Loucy (cell line): ENCODE results near the gene CELF3.

Experiments
- H2AFZ ChIP-seq: fragments of 200-600 bp; sonication (generic); 2 replicates; pipeline ENCODE4 v1.6.0; 2016; ENCODE audit warnings: antibody characterized with exemption, mild to moderate bottlenecking, low read length, moderate library complexity
- H3F3A ChIP-seq: fragments of 200-600 bp; 2 replicates; pipeline ENCODE4 v1.6.0; 2016; ENCODE audit warnings: antibody characterized with exemption, low read depth, mild to moderate bottlenecking
- H3K27me3 ChIP-seq: fragments of 200-600 bp; sonication (generic); 2 replicates; pipeline ENCODE4 v1.6.1; 2014; ENCODE audit warnings: low read length, mild to moderate bottlenecking; ENCODE audit not compliant: insufficient read depth, poor library complexity, severe bottlenecking
- H3K36me3 ChIP-seq: fragments of 200-600 bp; sonication (generic); 2 replicates; pipeline ENCODE4 v1.6.1; 2016; ENCODE audit warnings: low read length; ENCODE audit not compliant: insufficient read depth
- H3K4me1 ChIP-seq: fragments of 200-600 bp; sonication (generic); 2 replicates; pipeline ENCODE4 v1.5.1; 2014; ENCODE audit warnings: low read length, mild to moderate bottlenecking; ENCODE audit not compliant: insufficient read depth, poor library complexity, severe bottlenecking
- H3K4me2 ChIP-seq: fragments of 200-600 bp; sonication (generic); 2 replicates; pipeline ENCODE4 v1.6.0; 2014; ENCODE audit warnings: antibody characterized with exemption, low read length, low read depth, mild to moderate bottlenecking; ENCODE audit not compliant: poor library complexity, severe bottlenecking
- H3K4me3 ChIP-seq: fragments of 200-600 bp; sonication (generic); 2 replicates; pipeline ENCODE4 v1.5.1; 2014; ENCODE audit warnings: low read length, mild to moderate bottlenecking, mixed read lengths; ENCODE audit not compliant: poor library complexity, severe bottlenecking
- H3K79me2 ChIP-seq: fragments of 200-600 bp; sonication (generic); 2 replicates; pipeline ENCODE4 v1.6.1; 2014; ENCODE audit warnings: low read length; ENCODE audit not compliant: insufficient read depth
- H3K9ac ChIP-seq: fragments of 200-600 bp; sonication (generic); 2 replicates; pipeline ENCODE4 v1.6.0; 2014; ENCODE audit warnings: mild to moderate bottlenecking, low read depth, low read length, moderate library complexity; ENCODE audit not compliant: poor library complexity, severe bottlenecking
- H3K9me2 ChIP-seq: fragments of 200-600 bp; sonication (generic); replicated peaks from 2 replicates; pipeline ENCODE4 v1.6.1; 2016; ENCODE audit warnings: low read depth, low read length, mixed read lengths
- H3K9me3 ChIP-seq: fragments of 200-600 bp; sonication (generic); 2 replicates; pipeline ENCODE4 v1.6.1; 2014; ENCODE audit warnings: mild to moderate bottlenecking, antibody characterized with exemption, low read length, low read depth; ENCODE audit not compliant: insufficient read depth
- H4K20me1 ChIP-seq: fragments of 200-600 bp; sonication (generic); 2 replicates; pipeline ENCODE4 v1.6.0; 2014; ENCODE audit warnings: antibody characterized with exemption, low read length, mild to moderate bottlenecking; ENCODE audit not compliant: insufficient read depth, poor library complexity, severe bottlenecking
- CTCF ChIP-seq: fragments of 200-600 bp; sonication (generic); conservative IDR thresholded peaks from 2 replicates; pipeline ENCODE4 v1.5.1; 2014; ENCODE audit warnings: mild to moderate bottlenecking, antibody characterized with exemption, low read length
- EZH2phosphoT487 ChIP-seq: fragments of 200-600 bp; IDR thresholded peaks from 2 replicates; pipeline ENCODE4 v1.6.1; 2018; ENCODE audit warnings: antibody characterized with exemption, mild to moderate bottlenecking, moderate library complexity, borderline replicate concordance

Gene CELF3

DNA sequence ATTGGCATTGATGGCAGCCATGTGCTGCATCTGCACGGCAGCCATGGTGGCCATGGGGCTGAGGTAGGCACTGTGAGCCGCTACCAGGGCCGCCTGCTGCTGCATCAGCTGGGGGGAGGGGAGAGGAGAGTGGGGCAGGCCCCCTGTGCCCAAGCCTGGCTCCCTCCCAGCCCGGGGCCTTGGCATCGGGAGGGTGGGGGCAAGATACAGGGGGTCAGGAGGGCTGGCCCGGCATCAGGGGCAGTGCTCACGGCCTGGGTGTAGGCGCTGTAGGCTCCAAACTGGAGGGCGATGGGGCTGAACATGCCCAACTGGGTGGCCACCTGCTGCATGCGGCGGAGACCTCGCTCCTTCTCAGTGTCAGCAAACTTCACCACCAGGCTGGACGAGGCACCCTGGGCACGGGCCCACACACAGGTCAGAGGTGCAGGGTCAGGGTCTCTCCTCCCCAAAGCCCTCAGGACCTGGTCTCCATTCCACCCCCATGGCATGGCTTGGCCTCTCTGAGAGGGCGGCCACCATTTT lies 9.0 kb downstream of the CELF3 start:
- Histone ChIP-seq H3K27me3 (no peaks in the 10 kb centered on the region), H3K4me2 (no peak overlapping the region), H3K36me3 (no peaks in the 10 kb centered on the region), H3K9me3 (no peaks in the 10 kb centered on the region), H4K20me1 (no peaks in the 10 kb centered on the region), H3K9ac (no peak overlapping the region), H3K9me2 (no peaks in the 10 kb centered on the region), H3K4me3 (no peak overlapping the region), H2AFZ (no peak overlapping the region), H3F3A (no peaks in the 10 kb centered on the region), H3K4me1 (peaks cover 37% of the 10 kb centered on the region), H3K79me2 (no peaks in the 10 kb centered on the region)
- TF ChIP-seq CTCF (no peak), EZH2phosphoT487 (no peak)

GRCh38 chr1:151706464-151707415 lies 9.9 kb downstream of the CELF3 start:
- Histone ChIP-seq H2AFZ (no peak overlapping the region), H3K9me2 (no peaks in the 10 kb centered on the region), H3K9ac (no peak overlapping the region), H3K36me3 (no peaks in the 10 kb centered on the region), H3K79me2 (no peaks in the 10 kb centered on the region), H3K27me3 (no peaks in the 10 kb centered on the region), H4K20me1 (no peaks in the 10 kb centered on the region), H3K4me2 (no peak overlapping the region), H3K4me1 (peaks cover 37% of the 10 kb centered on the region), H3F3A (no peaks in the 10 kb centered on the region), H3K4me3 (no peak overlapping the region), H3K9me3 (no peaks in the 10 kb centered on the region)
- TF ChIP-seq CTCF (no peak), EZH2phosphoT487 (no peak)

DNA sequence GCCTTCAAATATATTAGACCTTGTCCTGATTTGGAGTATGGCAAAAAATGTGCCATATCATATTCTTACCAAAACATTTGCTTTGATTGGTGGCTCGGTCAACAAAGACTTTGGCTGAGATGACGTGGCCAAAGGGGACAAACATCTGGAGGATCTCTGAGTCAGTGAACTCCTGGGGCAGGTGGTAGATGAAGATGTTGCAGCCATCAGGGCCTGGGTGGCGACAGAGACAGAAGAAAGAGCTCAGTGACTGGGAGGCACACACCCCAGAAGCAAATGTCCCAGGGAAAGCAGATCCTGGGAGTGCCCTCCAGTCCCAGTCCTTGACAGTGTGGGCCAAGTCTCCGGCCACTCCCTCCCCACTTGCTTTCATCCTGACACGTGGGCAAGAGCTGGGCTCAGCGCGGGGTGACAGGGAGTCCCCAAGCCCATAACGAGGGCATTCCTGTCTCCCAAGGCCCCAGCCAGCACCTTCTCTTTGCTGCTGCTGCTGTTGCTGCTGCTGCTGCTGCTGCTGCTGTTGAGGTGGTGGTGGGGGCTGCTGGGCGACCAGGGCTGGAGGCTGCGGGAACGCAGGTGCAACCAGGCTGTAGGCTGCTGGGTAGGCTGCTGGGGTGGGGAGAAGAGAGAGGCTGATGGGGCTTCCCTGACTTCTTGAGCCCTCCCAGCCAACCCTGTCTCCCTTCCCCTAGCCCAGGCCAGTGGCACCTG lies 10.7 kb downstream of the CELF3 start:
- Histone ChIP-seq H4K20me1 (no peaks in the 10 kb centered on the region), H2AFZ (no peak overlapping the region), H3K9me2 (no peaks in the 10 kb centered on the region), H3F3A (no peaks in the 10 kb centered on the region), H3K27me3 (no peaks in the 10 kb centered on the region), H3K4me1 (peaks cover 37% of the 10 kb centered on the region), H3K36me3 (no peaks in the 10 kb centered on the region), H3K4me3 (no peak overlapping the region), H3K79me2 (no peaks in the 10 kb centered on the region), H3K9me3 (no peaks in the 10 kb centered on the region), H3K4me2 (no peak overlapping the region), H3K9ac (no peak overlapping the region)
- TF ChIP-seq CTCF: no peak
- TF ChIP-seq EZH2phosphoT487: no peak
